GM21526 (cell line): ENCODE measurements around the gene GUCA1A.
A peak's percentile ranks its signal among the peaks of the same experiment; 100 is the strongest.
"Not testable (repeated sequence)": the region's sequence is repeated elsewhere in the genome, so short reads cannot be mapped to it uniquely, and the experiment has no call there.

Source experiments
- ATAC-seq: cut with Tn5 transposase; IDR thresholded peaks from one replicate; pipeline ENCODE4 v1.9.1; 2021; ENCODE audit warnings: moderate library complexity; ENCODE audit not compliant: unreplicated experiment, low FRiP score

GUCA1A gene

GRCh38 chr6:42202131-42202915, 29.2 kb downstream of the GUCA1A start:
- ATAC-seq, result not testable (repeated sequence)

- ATAC-seq, result no peak
These were observed 30.0 kb downstream of the GUCA1A start for GRCh38 chr6:42203183-42203582.

GRCh38 chr6:42204768-42205282, 31.7 kb downstream of the GUCA1A start:
- ATAC-seq, result no peak

GRCh38 chr6:42207559-42207958, 34.4 kb downstream of the GUCA1A start:
- not testable (repeated sequence) for ATAC-seq

- no peak for ATAC-seq
These were observed 37.4 kb downstream of the GUCA1A start for GRCh38 chr6:42210551-42210950.

- ATAC-seq, result no peak
These were observed 38.6 kb downstream of the GUCA1A start for GRCh38 chr6:42211726-42212125.

GRCh38 chr6:42212442-42212841, 39.3 kb downstream of the GUCA1A start:
- ATAC-seq, result no peak

- ATAC-seq, result not testable (repeated sequence)
These were observed 43.3 kb downstream of the GUCA1A start for GRCh38 chr6:42216495-42216894.

- no peak for ATAC-seq
These were observed 44.0 kb downstream of the GUCA1A start for GRCh38 chr6:42217157-42217518.

GRCh38 chr6:42217519-42218367, 44.6 kb downstream of the GUCA1A start, which contains the start of gene MRPS10:
Gene MRPS10 (minus strand): TSS chr6:42217861. CDS start chr6:42217849, 12 bp downstream.
- peak; percentile 94 for ATAC-seq

GRCh38 chr6:42220807-42221206, 47.6 kb downstream of the GUCA1A start:
- ATAC-seq, result no peak

- no peak for ATAC-seq
These were observed 48.4 kb downstream of the GUCA1A start for GRCh38 chr6:42221546-42221945.

GRCh38 chr6:42222448-42222847, 49.3 kb downstream of the GUCA1A start:
- ATAC-seq, result no peak

GRCh38 chr6:42224222-42225028, 51.3 kb downstream of the GUCA1A start:
- ATAC-seq, result peak; percentile 74

GRCh38 chr6:42225029-42225339, 51.8 kb downstream of the GUCA1A start:
- ATAC-seq, result no peak

GRCh38 chr6:42225419-42225818, 52.3 kb downstream of the GUCA1A start:
- no peak for ATAC-seq

- ATAC-seq, result no peak
These were observed 53.0 kb downstream of the GUCA1A start for GRCh38 chr6:42226161-42226611.

GRCh38 chr6:42226645-42227143, 53.5 kb downstream of the GUCA1A start:
- ATAC-seq, result no peak

GRCh38 chr6:42227173-42227850, 54.1 kb downstream of the GUCA1A start:
- no peak for ATAC-seq

GRCh38 chr6:42228305-42228704, 55.1 kb downstream of the GUCA1A start:
- no peak for ATAC-seq
